HCT116 (cell line): ENCODE data around the gene EGFR. TPM values are rescaled to one million over a fixed set of nuclear protein-coding genes. Genes with fewer than 3 reads are reported as not detected.

Experiments used
- ATAC-seq: fragments of 200-7000 bp; cut with Tn5 transposase; 2 replicates; pipeline ENCODE4 v1.9.1; 2020; ENCODE audit warnings: mild to moderate bottlenecking, moderate library complexity
- BruUV-seq: library from RNA; stranded (reverse); fragments of 400-500 nt; replicated peaks from 2 replicates; lab custom pipeline; 2021; lab: Mats Ljungman, UMichigan
- CTCF ChIA-PET: fragments of 300-600 bp; sonication (Branson Sonifier 250); formaldehyde crosslinking; loops from one replicate; lab custom pipeline; 2021; ENCODE audit warnings: antibody characterized with exemption; lab: Charles Lee
- POLR2A ChIA-PET: fragments of 300-600, 350-600 bp; sonication (Branson Sonifier 250); formaldehyde crosslinking; loops from one replicate; lab custom pipeline; 2021; ENCODE audit warnings: antibody characterized with exemption; lab: Charles Lee
- RAD21 ChIA-PET, 2 experiments: fragments of 300-600 bp; sonication (Branson Sonifier 250); formaldehyde crosslinking; loops; one replicate each; lab custom pipeline; 2023; ENCODE audit warnings: low total read pairs in 2 of 2; ENCODE audit not compliant: uncharacterized antibody in 2 of 2, unreplicated experiment in 2 of 2, low non-redundant PET in 1 of 2; lab: Charles Lee
- DNase-seq: peaks from one replicate; pipeline ENCODE4 v3.0.0-alpha.2; 2010; ENCODE audit warnings: low read depth, low spot score
- H2AFZ ChIP-seq: fragments of 200-600 bp; shearing (Covaris generic), sonication (generic); 2 replicates; pipeline ENCODE4 v1.6.1; 2017; ENCODE audit warnings: low read depth, mixed run types, mixed read lengths, antibody characterized with exemption, low read length; ENCODE audit not compliant: poor library complexity, severe bottlenecking
- H3K27ac ChIP-seq: 2 replicates; pipeline ENCODE4 v1.5.1; 2012; ENCODE audit warnings: low read depth, low read length
- H3K27me3 ChIP-seq: fragments of 200-600 bp; sonication (generic); 2 replicates; pipeline ENCODE4 v1.6.1; 2016; ENCODE audit warnings: mixed run types, low read length, mixed read lengths; ENCODE audit not compliant: insufficient read depth
- H3K36me3 ChIP-seq, 2 experiments: fragments of 200-500 bp in 1 of 2; fragments of 200-600 bp in 1 of 2; sonication (Bioruptor generic) in 1 of 2; sonication (generic) in 1 of 2; 2 replicates each; pipeline versions ENCODE4 v1.5.1 to v1.6.1; 2014 to 2016; ENCODE audit warnings: low read length in 2 of 2, inconsistent platforms in 1 of 2, mixed read lengths in 1 of 2, mixed run types in 1 of 2; ENCODE audit not compliant: insufficient read depth in 2 of 2, control insufficient read depth in 1 of 2
- H3K4me1 ChIP-seq, 2 experiments: fragments of 200-600 bp in 1 of 2; sonication (generic) in 1 of 2; 2 replicates each; pipeline versions ENCODE4 v1.5.1 to v1.6.1; 2012 to 2017; ENCODE audit warnings: low read length in 2 of 2, inconsistent platforms in 1 of 2, mild to moderate bottlenecking in 1 of 2, mixed read lengths in 1 of 2, mixed run types in 1 of 2, moderate library complexity in 1 of 2; ENCODE audit not compliant: insufficient read depth in 2 of 2, control insufficient read depth in 1 of 2
- H3K4me2 ChIP-seq: fragments of 200-600 bp; sonication (generic); 2 replicates; pipeline ENCODE4 v1.6.1; 2017; ENCODE audit warnings: mixed run types, low read length, mixed read lengths
- H3K4me3 ChIP-seq, 2 experiments: fragments of 200-600 bp in 1 of 2; sonication (generic) in 1 of 2; replicated peaks in 1 of 2; 2 replicates each; pipeline ENCODE4 v1.5.1; 2011 to 2016; ENCODE audit warnings: low read length in 2 of 2, control low read depth in 1 of 2, low read depth in 1 of 2, mild to moderate bottlenecking in 1 of 2, mixed read lengths in 1 of 2, mixed run types in 1 of 2
- H3K79me2 ChIP-seq: fragments of 200-600 bp; sonication (generic); 2 replicates; pipeline ENCODE4 v1.6.1; 2017; ENCODE audit warnings: mild to moderate bottlenecking, mixed run types, low read length, moderate library complexity, mixed read lengths; ENCODE audit not compliant: insufficient read depth
- H3K9ac ChIP-seq: fragments of 200-600 bp; sonication (generic); 2 replicates; pipeline ENCODE4 v1.6.1; 2016; ENCODE audit warnings: low read length, mixed read lengths
- H3K9me2 ChIP-seq: fragments of 200-600 bp; sonication (generic), shearing (Covaris generic); 2 replicates; pipeline ENCODE4 v1.6.1; 2017; ENCODE audit warnings: mixed run types, mild to moderate bottlenecking, moderate library complexity; ENCODE audit not compliant: insufficient read depth
- H3K9me3 ChIP-seq, 2 experiments: fragments of 200-500 bp in 1 of 2; fragments of 200-600 bp in 1 of 2; sonication (Bioruptor generic) in 1 of 2; sonication (generic) in 1 of 2; 2 replicates each; pipeline ENCODE4 v1.6.1; 2014 to 2017; ENCODE audit warnings: low read length in 2 of 2, mixed read lengths in 2 of 2, inconsistent platforms in 1 of 2, low read depth in 1 of 2, mild to moderate bottlenecking in 1 of 2, mixed run types in 1 of 2, moderate library complexity in 1 of 2; ENCODE audit not compliant: control insufficient read depth in 1 of 2, insufficient read depth in 1 of 2
- H4K20me1 ChIP-seq: fragments of 200-600 bp; sonication (generic), shearing (Covaris generic); 2 replicates; pipeline ENCODE4 v1.6.1; 2017; ENCODE audit warnings: mixed run types, mild to moderate bottlenecking, moderate library complexity; ENCODE audit not compliant: insufficient read depth
- CBX3 ChIP-seq: IDR thresholded peaks from 2 replicates; pipeline ENCODE4 v1.6.1; 2012; ENCODE audit warnings: low read depth
- CEBPB ChIP-seq: IDR thresholded peaks from 2 replicates; pipeline ENCODE4 v1.6.1; 2012; ENCODE audit warnings: low read depth
- EGR1 ChIP-seq: IDR thresholded peaks from 2 replicates; pipeline ENCODE4 v1.6.1; 2012; ENCODE audit warnings: low read depth
- ELF1 ChIP-seq: IDR thresholded peaks from 2 replicates; pipeline ENCODE4 v1.6.1; 2012; ENCODE audit warnings: low read depth, borderline replicate concordance
- EZH2 ChIP-seq: fragments of 200-600 bp; sonication (generic); IDR thresholded peaks from 2 replicates; pipeline ENCODE4 v1.6.1; 2017; ENCODE audit warnings: antibody characterized with exemption, mixed run types
- EZH2phosphoT487 ChIP-seq: fragments of 200-600 bp; IDR thresholded peaks from 2 replicates; pipeline ENCODE4 v1.6.1; 2018; ENCODE audit warnings: antibody characterized with exemption, borderline replicate concordance
- FOSL1 ChIP-seq: IDR thresholded peaks from 2 replicates; pipeline ENCODE4 v1.6.1; 2012; ENCODE audit warnings: low read depth
- JUND ChIP-seq: IDR thresholded peaks from 2 replicates; pipeline ENCODE4 v1.6.1; 2012
- POLR2A ChIP-seq: IDR thresholded peaks from 2 replicates; pipeline ENCODE4 v1.7.0; 2011; ENCODE audit warnings: borderline replicate concordance; ENCODE audit not compliant: insufficient read depth, insufficient read length; ENCODE audit errors: extremely low read depth
- POLR2AphosphoS5 ChIP-seq: IDR thresholded peaks from 2 replicates; pipeline ENCODE4 v1.6.1; 2011; ENCODE audit warnings: mild to moderate bottlenecking, low read depth, low read length, moderate library complexity
- RAD21 ChIP-seq: IDR thresholded peaks from 2 replicates; pipeline ENCODE4 v1.6.1; 2012; ENCODE audit warnings: low read depth, mild to moderate bottlenecking
- SIN3A ChIP-seq: IDR thresholded peaks from 2 replicates; pipeline ENCODE4 v1.6.1; 2012; ENCODE audit warnings: low read depth
- SP1 ChIP-seq: IDR thresholded peaks from 2 replicates; pipeline ENCODE4 v1.6.1; 2012; ENCODE audit warnings: low read depth
- SRF ChIP-seq: IDR thresholded peaks from 2 replicates; pipeline ENCODE4 v1.6.1; 2012; ENCODE audit warnings: low read depth
- ZFX ChIP-seq: fragments of 450-650 bp; IDR thresholded peaks from 2 replicates; pipeline ENCODE4 v1.6.1; 2017
- ZNF274 ChIP-seq: fragments of 200-500 bp; sonication (Bioruptor generic); IDR thresholded peaks from 2 replicates; pipeline ENCODE4 v1.6.1; 2014; ENCODE audit warnings: mild to moderate bottlenecking, low read depth, low read length, inconsistent platforms
- intact Hi-C: fragments of 100-400 bp; cut with micrococcal nuclease; formaldehyde crosslinking; loops from 2 replicates; pipeline ENCODE4 v1.10.0; 2022
- total RNA-seq: library from RNA; stranded (reverse); gene quantifications from one replicate; pipeline ENCODE4 v1.2.1, GENCODE V29; 2021; ENCODE audit not compliant: unreplicated experiment
- TF ChIP-seq, protein P1 (sequence below): IDR thresholded peaks from 2 replicates; pipeline ENCODE4 v1.6.1; 2012
- TF ChIP-seq, protein P2 (sequence below): IDR thresholded peaks from 2 replicates; pipeline ENCODE4 v1.6.1; 2011; ENCODE audit warnings: mild to moderate bottlenecking, low read length, moderate library complexity; ENCODE audit not compliant: insufficient replicate concordance; ENCODE audit errors: extremely low read depth
- TF ChIP-seq, protein P3 (sequence below): IDR thresholded peaks from 2 replicates; pipeline ENCODE4 v1.6.1; 2012; ENCODE audit warnings: low read depth
- TF ChIP-seq, protein P4 (sequence below), 3 experiments: fragments of 200-600 bp in 1 of 3; sonication (generic) in 1 of 3; IDR thresholded peaks in 2 of 3; conservative IDR thresholded peaks in 1 of 3; 2 replicates each; pipeline ENCODE4 v1.5.1; 2012 to 2017; ENCODE audit warnings: low read depth in 2 of 3, low read length in 2 of 3, antibody characterized with exemption in 1 of 3, borderline replicate concordance in 1 of 3, control low read depth in 1 of 3, mild to moderate bottlenecking in 1 of 3, mixed read lengths in 1 of 3, mixed run types in 1 of 3, moderate library complexity in 1 of 3; ENCODE audit not compliant: insufficient read depth in 1 of 3

Gene EGFR
- total RNA-seq, 1 experiment from 2014 or later = 71.5 TPM

DNA sequence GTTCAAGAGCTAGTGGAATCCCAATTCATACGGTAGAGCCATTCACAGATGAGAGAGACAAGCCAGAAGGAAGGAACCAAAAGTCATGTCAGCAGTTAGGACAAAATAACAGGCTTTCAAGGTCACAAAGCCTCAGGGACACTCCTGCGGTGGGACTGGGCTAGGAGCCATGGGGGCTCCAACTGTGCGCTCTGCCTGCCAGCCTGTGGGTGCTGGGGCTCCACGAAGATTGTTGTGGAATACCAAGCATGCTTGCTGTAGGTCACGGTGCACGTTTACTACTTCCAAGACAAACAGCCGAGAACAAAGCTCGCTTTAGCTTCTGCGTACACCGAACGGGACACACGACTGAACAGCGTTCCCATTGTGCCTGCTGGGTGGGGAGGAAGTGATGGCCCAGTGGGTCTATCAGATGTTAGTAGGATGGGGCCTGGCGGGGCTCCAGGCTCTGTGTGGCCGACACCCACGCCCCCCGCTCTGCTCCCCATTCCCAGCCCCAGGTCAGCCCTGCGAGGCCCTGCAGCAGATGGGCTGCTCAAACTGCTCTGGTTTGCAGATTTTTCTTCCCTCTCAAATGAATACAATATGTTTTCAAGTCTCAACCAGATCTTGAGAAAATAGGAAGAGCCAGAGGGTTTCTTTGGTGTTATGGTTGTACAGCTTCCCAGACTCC lies 158.9 kb downstream of the EGFR start:
- H3K9me3 ChIP-seq = no peaks in the 10 kb centered on the region
- no peak overlapping the region for H3K27ac ChIP-seq
- H3K79me2 ChIP-seq = no peaks in the 10 kb centered on the region
- BruUV-seq = no TSS peak
- H3K4me1 ChIP-seq = no peaks in the 10 kb centered on the region
- DNase-seq = no peak
- ATAC-seq = no peak
- intact Hi-C loops = no loop called here
- RAD21 ChIA-PET = no interaction called here
- H4K20me1 ChIP-seq = no peaks in the 10 kb centered on the region
- no peak overlapping the region for H3K4me3 ChIP-seq
- POLR2A ChIA-PET = no interaction called here
- H3K36me3 ChIP-seq = peaks cover 15 to 47% of the 10 kb centered on the region in 2 experiments; a peak in 3 of 4 replicates
- TF ChIP-seq CBX3 (no peak), CEBPB (no peak), SRF (no peak), ZFX (no peak), POLR2AphosphoS5 (no peak), SIN3A (no peak), POLR2A (no peak), EZH2phosphoT487 (no peak), ZNF274 (no peak), FOSL1 (no peak), ELF1 (no peak), RAD21 (no peak), SP1 (no peak), JUND (no peak), EZH2 (no peak), EGR1 (no peak)
- TF ChIP-seq, protein P1, sequence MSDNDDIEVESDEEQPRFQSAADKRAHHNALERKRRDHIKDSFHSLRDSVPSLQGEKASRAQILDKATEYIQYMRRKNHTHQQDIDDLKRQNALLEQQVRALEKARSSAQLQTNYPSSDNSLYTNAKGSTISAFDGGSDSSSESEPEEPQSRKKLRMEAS = no peak
- TF ChIP-seq, protein P2, sequence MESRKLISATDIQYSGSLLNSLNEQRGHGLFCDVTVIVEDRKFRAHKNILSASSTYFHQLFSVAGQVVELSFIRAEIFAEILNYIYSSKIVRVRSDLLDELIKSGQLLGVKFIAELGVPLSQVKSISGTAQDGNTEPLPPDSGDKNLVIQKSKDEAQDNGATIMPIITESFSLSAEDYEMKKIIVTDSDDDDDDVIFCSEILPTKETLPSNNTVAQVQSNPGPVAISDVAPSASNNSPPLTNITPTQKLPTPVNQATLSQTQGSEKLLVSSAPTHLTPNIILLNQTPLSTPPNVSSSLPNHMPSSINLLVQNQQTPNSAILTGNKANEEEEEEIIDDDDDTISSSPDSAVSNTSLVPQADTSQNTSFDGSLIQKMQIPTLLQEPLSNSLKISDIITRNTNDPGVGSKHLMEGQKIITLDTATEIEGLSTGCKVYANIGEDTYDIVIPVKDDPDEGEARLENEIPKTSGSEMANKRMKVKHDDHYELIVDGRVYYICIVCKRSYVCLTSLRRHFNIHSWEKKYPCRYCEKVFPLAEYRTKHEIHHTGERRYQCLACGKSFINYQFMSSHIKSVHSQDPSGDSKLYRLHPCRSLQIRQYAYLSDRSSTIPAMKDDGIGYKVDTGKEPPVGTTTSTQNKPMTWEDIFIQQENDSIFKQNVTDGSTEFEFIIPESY = no peak
- TF ChIP-seq, protein P3, sequence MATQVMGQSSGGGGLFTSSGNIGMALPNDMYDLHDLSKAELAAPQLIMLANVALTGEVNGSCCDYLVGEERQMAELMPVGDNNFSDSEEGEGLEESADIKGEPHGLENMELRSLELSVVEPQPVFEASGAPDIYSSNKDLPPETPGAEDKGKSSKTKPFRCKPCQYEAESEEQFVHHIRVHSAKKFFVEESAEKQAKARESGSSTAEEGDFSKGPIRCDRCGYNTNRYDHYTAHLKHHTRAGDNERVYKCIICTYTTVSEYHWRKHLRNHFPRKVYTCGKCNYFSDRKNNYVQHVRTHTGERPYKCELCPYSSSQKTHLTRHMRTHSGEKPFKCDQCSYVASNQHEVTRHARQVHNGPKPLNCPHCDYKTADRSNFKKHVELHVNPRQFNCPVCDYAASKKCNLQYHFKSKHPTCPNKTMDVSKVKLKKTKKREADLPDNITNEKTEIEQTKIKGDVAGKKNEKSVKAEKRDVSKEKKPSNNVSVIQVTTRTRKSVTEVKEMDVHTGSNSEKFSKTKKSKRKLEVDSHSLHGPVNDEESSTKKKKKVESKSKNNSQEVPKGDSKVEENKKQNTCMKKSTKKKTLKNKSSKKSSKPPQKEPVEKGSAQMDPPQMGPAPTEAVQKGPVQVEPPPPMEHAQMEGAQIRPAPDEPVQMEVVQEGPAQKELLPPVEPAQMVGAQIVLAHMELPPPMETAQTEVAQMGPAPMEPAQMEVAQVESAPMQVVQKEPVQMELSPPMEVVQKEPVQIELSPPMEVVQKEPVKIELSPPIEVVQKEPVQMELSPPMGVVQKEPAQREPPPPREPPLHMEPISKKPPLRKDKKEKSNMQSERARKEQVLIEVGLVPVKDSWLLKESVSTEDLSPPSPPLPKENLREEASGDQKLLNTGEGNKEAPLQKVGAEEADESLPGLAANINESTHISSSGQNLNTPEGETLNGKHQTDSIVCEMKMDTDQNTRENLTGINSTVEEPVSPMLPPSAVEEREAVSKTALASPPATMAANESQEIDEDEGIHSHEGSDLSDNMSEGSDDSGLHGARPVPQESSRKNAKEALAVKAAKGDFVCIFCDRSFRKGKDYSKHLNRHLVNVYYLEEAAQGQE = no peak
- TF ChIP-seq, protein P4, sequence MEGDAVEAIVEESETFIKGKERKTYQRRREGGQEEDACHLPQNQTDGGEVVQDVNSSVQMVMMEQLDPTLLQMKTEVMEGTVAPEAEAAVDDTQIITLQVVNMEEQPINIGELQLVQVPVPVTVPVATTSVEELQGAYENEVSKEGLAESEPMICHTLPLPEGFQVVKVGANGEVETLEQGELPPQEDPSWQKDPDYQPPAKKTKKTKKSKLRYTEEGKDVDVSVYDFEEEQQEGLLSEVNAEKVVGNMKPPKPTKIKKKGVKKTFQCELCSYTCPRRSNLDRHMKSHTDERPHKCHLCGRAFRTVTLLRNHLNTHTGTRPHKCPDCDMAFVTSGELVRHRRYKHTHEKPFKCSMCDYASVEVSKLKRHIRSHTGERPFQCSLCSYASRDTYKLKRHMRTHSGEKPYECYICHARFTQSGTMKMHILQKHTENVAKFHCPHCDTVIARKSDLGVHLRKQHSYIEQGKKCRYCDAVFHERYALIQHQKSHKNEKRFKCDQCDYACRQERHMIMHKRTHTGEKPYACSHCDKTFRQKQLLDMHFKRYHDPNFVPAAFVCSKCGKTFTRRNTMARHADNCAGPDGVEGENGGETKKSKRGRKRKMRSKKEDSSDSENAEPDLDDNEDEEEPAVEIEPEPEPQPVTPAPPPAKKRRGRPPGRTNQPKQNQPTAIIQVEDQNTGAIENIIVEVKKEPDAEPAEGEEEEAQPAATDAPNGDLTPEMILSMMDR (IDR thresholded peaks at IDR 0.05 in 2 of 3, conservative IDR thresholded peaks at IDR 0.05 in 1 of 3; ENCODE audit: borderline replicate concordance in 1 of 3, insufficient read depth in 1 of 3, low read depth in 2 of 3, low read length in 2 of 3) = no peak
- H3K4me2 ChIP-seq = no peak overlapping the region
- no peaks in the 10 kb centered on the region for H3K9me2 ChIP-seq
- H3K9ac ChIP-seq = no peak overlapping the region
- H3K27me3 ChIP-seq = no peaks in the 10 kb centered on the region
- H2AFZ ChIP-seq = no peak overlapping the region
- CTCF ChIA-PET = no interaction called here
